PC-3 (cell line): ENCODE measurements around the gene ARL10.

Experiments
- EZH2 ChIP-seq: fragments of 300-600 bp; sonication (generic); IDR thresholded peaks from one replicate; pipeline ENCODE4 v1.6.1; 2017; ENCODE audit warnings: antibody characterized with exemption, mild to moderate bottlenecking, low read length; ENCODE audit not compliant: unreplicated experiment
- EZH2phosphoT487 ChIP-seq: fragments of 300-600 bp; sonication (generic); IDR thresholded peaks from 2 replicates; pipeline ENCODE4 v1.6.1; 2018; ENCODE audit warnings: mild to moderate bottlenecking, antibody characterized with exemption, low read length, borderline replicate concordance
- TF ChIP-seq, protein P1 (sequence below): fragments of 300-600 bp; sonication (generic); conservative IDR thresholded peaks from 2 replicates; pipeline ENCODE4 v1.5.1; 2017; ENCODE audit warnings: antibody characterized with exemption, low read depth, mild to moderate bottlenecking, low read length

DNA sequence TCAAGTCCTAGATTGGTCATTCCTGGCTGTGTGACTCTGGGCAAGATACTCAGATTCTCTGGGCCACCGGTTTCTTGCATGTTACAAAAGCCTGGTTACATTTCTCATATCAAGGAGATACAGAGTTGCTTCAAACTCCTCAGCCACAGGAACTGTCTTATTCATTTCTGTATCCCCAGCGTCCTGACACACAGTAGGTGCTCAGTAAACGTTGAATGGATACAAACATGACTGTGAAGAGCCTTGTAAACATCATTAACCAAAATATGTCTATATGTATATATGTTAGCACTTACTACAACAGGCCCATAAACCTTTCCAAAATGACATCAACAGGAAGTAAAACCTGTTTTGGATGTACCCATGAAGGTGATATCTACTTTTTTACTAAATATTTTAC, 49.4 kb downstream of the ARL10 start:
- TF ChIP-seq, protein P1, sequence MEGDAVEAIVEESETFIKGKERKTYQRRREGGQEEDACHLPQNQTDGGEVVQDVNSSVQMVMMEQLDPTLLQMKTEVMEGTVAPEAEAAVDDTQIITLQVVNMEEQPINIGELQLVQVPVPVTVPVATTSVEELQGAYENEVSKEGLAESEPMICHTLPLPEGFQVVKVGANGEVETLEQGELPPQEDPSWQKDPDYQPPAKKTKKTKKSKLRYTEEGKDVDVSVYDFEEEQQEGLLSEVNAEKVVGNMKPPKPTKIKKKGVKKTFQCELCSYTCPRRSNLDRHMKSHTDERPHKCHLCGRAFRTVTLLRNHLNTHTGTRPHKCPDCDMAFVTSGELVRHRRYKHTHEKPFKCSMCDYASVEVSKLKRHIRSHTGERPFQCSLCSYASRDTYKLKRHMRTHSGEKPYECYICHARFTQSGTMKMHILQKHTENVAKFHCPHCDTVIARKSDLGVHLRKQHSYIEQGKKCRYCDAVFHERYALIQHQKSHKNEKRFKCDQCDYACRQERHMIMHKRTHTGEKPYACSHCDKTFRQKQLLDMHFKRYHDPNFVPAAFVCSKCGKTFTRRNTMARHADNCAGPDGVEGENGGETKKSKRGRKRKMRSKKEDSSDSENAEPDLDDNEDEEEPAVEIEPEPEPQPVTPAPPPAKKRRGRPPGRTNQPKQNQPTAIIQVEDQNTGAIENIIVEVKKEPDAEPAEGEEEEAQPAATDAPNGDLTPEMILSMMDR, result no peak
- no peak for TF ChIP-seq EZH2
- TF ChIP-seq EZH2phosphoT487, result no peak
